ENCODE measurements around the gene PRKCE.

GRCh38 chr2:45736757-45737704, 85.6 kb downstream of the PRKCE start:
- TF ChIP-seq CTCF (conservative IDR thresholded peaks at IDR 0.05; ENCODE audit: low read length), result no peak
- TF ChIP-seq EZH2phosphoT487 (IDR thresholded peaks at IDR 0.05; ENCODE audit: borderline replicate concordance, low read depth, low read length), result no peak

All from OCI-LY7 (cell line).